Measurements from ENCODE around the gene NCKAP5. TPM values are rescaled to one million over a fixed set of nuclear protein-coding genes. Genes with fewer than 3 reads are reported as not detected.

NCKAP5 gene
- polyA plus RNA-seq, 2 donors: 2.2 to 3.0 TPM

DNA sequence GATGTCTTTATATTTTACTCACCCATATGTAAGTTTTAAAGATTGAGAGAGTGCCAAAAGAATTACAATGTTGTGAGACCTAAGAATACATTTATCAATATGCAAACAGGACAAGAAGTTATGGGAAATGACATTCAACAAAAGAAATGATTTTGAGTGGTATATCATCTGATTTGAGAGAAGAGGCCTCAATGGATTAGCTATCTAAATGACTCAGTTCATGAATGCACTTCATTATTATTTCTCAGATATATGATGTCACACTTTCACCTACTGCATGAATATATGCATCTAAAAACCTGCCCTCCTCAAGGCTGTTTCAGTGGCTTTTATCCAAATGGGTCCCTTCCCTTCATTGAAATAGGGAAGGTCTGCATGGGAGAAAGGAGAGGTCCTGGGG is 769.9 kb downstream of the NCKAP5 start:
- H3K27ac ChIP-seq (ENCODE audit: low read depth in 2 of 2, low read length in 1 of 2): no peak overlapping the region
- no peaks in the 10 kb centered on the region for H3K36me3 ChIP-seq (ENCODE audit: control insufficient read depth in 2 of 2, insufficient read depth in 2 of 2, low read length in 1 of 2)
- no peaks in the 10 kb centered on the region for H3K4me1 ChIP-seq (ENCODE audit: control insufficient read depth in 2 of 2, insufficient read depth in 2 of 2, low read length in 1 of 2)
- H3K27me3 ChIP-seq (ENCODE audit: control insufficient read depth in 1 of 2, insufficient read depth in 2 of 2, low read length in 2 of 2): no peaks in the 10 kb centered on the region
- no peaks in the 10 kb centered on the region for H3K9me3 ChIP-seq (ENCODE audit: control insufficient read depth in 2 of 2, insufficient read depth in 1 of 2, low read depth in 1 of 2, low read length in 1 of 2)
- no peak overlapping the region for H3K4me3 ChIP-seq (ENCODE audit: low read depth in 1 of 2, low read length in 2 of 2)

DNA sequence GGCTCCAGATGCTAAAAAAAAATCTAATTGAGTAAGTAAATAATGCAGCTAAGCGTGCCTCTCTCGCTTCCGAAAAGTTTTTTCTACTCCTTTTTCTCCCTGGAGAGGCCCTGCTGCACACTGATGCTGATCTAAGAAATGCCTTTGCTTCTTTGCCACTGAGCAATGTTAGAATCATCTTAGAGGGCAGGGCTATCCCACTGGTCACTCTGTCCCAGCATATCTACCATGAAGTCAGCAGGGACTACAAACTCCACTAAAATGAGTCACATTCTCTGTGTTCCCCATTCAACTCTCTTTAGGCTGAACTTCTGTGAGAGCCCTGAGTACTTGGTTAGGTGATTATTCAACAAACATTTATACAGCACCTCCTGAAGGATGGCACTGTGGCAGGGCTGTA is 770.7 kb downstream of the NCKAP5 start:
- no peaks in the 10 kb centered on the region for H3K27me3 ChIP-seq (ENCODE audit: control insufficient read depth in 1 of 2, insufficient read depth in 2 of 2, low read length in 2 of 2)
- WGBS, 2 donors: 94 to 95% methylated on average over 3 of the region's 3 CpGs
- no peaks in the 10 kb centered on the region for H3K9me3 ChIP-seq (ENCODE audit: control insufficient read depth in 2 of 2, insufficient read depth in 1 of 2, low read depth in 1 of 2, low read length in 1 of 2)
- H3K4me3 ChIP-seq (ENCODE audit: low read depth in 1 of 2, low read length in 2 of 2): no peak overlapping the region
- no peaks in the 10 kb centered on the region for H3K36me3 ChIP-seq (ENCODE audit: control insufficient read depth in 2 of 2, insufficient read depth in 2 of 2, low read length in 1 of 2)
- H3K27ac ChIP-seq (ENCODE audit: low read depth in 2 of 2, low read length in 1 of 2): no peak overlapping the region
- no peaks in the 10 kb centered on the region for H3K4me1 ChIP-seq (ENCODE audit: control insufficient read depth in 2 of 2, insufficient read depth in 2 of 2, low read length in 1 of 2)

DNA sequence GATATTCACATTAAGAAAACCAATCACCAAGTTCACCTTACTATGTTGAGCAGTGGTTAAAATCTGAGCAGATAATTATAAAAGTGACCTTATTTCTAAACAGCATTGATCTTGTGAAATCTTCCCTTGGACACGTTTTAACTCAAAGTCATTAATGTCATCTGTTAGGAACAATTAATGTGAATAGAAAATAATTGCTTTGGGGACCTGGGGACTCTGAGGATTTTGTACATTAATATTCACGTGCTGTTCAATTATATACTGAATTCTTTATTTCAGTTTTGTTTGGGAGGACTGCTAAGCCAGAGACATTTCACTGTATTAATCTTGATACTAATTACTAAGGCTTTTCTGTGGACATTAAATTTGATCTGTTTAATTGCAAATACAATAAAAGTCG is 771.2 kb downstream of the NCKAP5 start:
- no peaks in the 10 kb centered on the region for H3K9me3 ChIP-seq (ENCODE audit: control insufficient read depth in 2 of 2, insufficient read depth in 1 of 2, low read depth in 1 of 2, low read length in 1 of 2)
- WGBS, 2 donors: 64 to 66% methylated on average over 3 of the region's 3 CpGs
- H3K36me3 ChIP-seq (ENCODE audit: control insufficient read depth in 2 of 2, insufficient read depth in 2 of 2, low read length in 1 of 2): no peaks in the 10 kb centered on the region
- H3K27ac ChIP-seq (ENCODE audit: low read depth in 2 of 2, low read length in 1 of 2): no peak overlapping the region
- no peaks in the 10 kb centered on the region for H3K27me3 ChIP-seq (ENCODE audit: control insufficient read depth in 1 of 2, insufficient read depth in 2 of 2, low read length in 2 of 2)
- H3K4me1 ChIP-seq (ENCODE audit: control insufficient read depth in 2 of 2, insufficient read depth in 2 of 2, low read length in 1 of 2): no peaks in the 10 kb centered on the region
- H3K4me3 ChIP-seq (ENCODE audit: low read depth in 1 of 2, low read length in 2 of 2): no peak overlapping the region

DNA sequence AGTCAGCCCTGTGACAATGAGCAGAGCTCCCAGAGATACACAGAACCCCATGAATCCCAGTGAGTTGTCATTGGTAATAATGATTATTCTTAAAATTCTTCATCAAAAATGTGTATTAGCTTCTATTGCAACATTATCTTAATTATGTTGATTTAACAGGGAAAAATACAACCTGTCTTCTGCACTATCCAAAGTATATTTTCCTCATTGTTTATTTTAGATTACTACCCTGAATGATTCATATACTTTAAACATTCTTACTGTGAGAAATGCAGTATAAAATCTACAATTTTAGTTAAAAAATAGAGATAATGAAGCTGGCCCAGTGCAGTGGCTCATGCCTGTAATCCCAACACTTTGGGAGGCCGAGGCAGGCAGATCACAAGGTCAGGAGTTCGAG is 773.0 kb downstream of the NCKAP5 start:
- WGBS, 2 donors: 84 to 87% methylated on average over 2 of the region's 2 CpGs
- H3K4me3 ChIP-seq (ENCODE audit: low read depth in 1 of 2, low read length in 2 of 2): no peak overlapping the region

DNA sequence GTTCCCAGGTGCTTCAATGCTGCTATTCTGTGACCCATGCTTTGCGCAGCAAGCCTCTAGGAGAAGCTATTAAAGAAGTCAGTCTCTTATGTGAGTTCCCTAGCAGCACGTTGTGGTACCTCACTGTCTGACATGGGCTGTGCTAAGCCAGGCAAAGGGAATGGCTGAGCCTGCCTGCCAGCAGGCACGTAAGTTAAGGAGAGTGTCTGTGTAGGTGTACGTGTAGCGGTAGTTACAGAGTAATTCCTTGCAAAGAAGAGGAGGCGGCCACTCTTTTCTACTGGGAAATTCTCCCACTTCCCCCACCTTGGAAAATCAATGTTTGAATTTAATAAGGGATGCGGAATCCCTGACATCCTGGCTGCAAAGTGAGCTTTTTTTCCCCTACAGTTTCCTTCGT is 774.7 kb downstream of the NCKAP5 start:
- H3K27ac ChIP-seq (ENCODE audit: low read depth in 2 of 2, low read length in 1 of 2): no peak overlapping the region
- H3K27me3 ChIP-seq (ENCODE audit: control insufficient read depth in 1 of 2, insufficient read depth in 2 of 2, low read length in 2 of 2): no peaks in the 10 kb centered on the region
- H3K9me3 ChIP-seq (ENCODE audit: control insufficient read depth in 2 of 2, insufficient read depth in 1 of 2, low read depth in 1 of 2, low read length in 1 of 2): no peaks in the 10 kb centered on the region
- no peaks in the 10 kb centered on the region for H3K36me3 ChIP-seq (ENCODE audit: control insufficient read depth in 2 of 2, insufficient read depth in 2 of 2, low read length in 1 of 2)
- H3K4me1 ChIP-seq (ENCODE audit: control insufficient read depth in 2 of 2, insufficient read depth in 2 of 2, low read length in 1 of 2): no peaks in the 10 kb centered on the region
- 91 to 93% methylated on average over 8 of the region's 8 CpGs for WGBS, 2 donors
- no peak overlapping the region for H3K4me3 ChIP-seq (ENCODE audit: low read depth in 1 of 2, low read length in 2 of 2)

More for the DNA sequence above, 773.0 kb downstream of the NCKAP5 start:
- Histone ChIP-seq H3K4me1 (ENCODE audit: control insufficient read depth in 2 of 2, insufficient read depth in 2 of 2, low read length in 1 of 2) (no peaks in the 10 kb centered on the region), H3K36me3 (ENCODE audit: control insufficient read depth in 2 of 2, insufficient read depth in 2 of 2, low read length in 1 of 2) (no peaks in the 10 kb centered on the region), H3K9me3 (ENCODE audit: control insufficient read depth in 2 of 2, insufficient read depth in 1 of 2, low read depth in 1 of 2, low read length in 1 of 2) (no peaks in the 10 kb centered on the region), H3K27me3 (ENCODE audit: control insufficient read depth in 1 of 2, insufficient read depth in 2 of 2, low read length in 2 of 2) (no peaks in the 10 kb centered on the region), H3K27ac (ENCODE audit: low read depth in 2 of 2, low read length in 1 of 2) (no peak overlapping the region)

DNA sequence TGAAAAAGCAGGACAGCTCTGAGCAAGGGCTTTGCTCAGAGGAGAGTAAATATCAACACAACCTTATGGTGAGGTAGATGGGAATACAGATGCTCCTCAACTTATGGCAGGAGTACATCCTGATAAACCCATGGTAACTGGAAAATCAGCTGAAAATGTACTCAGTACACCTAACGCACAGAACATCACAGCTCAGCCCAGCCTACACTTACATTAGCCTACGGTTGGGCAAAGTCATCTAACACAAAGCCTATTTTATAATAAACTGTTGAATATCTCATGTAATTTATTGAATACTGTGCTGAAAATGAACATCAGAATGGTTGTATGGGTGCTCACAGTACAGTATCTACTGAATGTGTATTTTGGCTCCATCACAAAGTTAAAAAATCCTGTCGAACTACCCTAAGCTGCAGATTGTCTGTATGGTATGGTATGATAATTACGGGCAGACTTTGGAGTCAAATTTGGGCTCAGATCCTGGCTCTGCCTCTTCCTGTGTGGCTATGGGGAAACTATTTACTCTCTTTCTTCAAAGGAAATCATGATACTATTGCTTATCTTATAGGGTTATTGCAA is 778.0 kb downstream of the NCKAP5 start:
- whole genome bisulfite sequencing, 2 donors: 60 to 65% methylated on average over 4 of the region's 4 CpGs
- no peaks in the 10 kb centered on the region for H3K9me3 ChIP-seq (ENCODE audit: control insufficient read depth in 2 of 2, insufficient read depth in 1 of 2, low read depth in 1 of 2, low read length in 1 of 2)
- H3K27me3 ChIP-seq (ENCODE audit: control insufficient read depth in 1 of 2, insufficient read depth in 2 of 2, low read length in 2 of 2): no peaks in the 10 kb centered on the region
- H3K4me1 ChIP-seq (ENCODE audit: control insufficient read depth in 2 of 2, insufficient read depth in 2 of 2, low read length in 1 of 2): no peaks in the 10 kb centered on the region
- H3K36me3 ChIP-seq (ENCODE audit: control insufficient read depth in 2 of 2, insufficient read depth in 2 of 2, low read length in 1 of 2): no peaks in the 10 kb centered on the region
- H3K27ac ChIP-seq (ENCODE audit: low read depth in 2 of 2, low read length in 1 of 2): no peak overlapping the region
- no peak overlapping the region for H3K4me3 ChIP-seq (ENCODE audit: low read depth in 1 of 2, low read length in 2 of 2)

DNA sequence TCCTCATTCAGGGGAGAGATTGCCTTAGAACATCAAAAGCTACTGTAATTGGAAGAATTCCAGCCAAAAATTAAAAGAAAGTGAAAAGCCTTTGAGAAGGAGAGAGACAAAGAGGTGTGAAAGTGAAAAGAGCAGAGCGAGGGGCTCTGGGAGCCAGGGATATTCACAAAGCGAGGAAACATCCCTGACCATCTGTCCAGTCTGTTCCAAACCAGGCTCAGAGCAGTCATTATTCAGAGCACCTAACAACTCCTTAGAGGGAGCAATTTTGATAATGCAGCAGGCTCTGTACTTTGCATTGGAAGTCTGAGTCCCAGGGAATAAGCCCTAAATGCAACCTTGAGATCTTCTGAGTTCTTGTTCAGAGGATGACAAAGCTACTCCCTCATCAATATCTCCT is 779.2 kb downstream of the NCKAP5 start:
- no peaks in the 10 kb centered on the region for H3K9me3 ChIP-seq (ENCODE audit: control insufficient read depth in 2 of 2, insufficient read depth in 1 of 2, low read depth in 1 of 2, low read length in 1 of 2)

DNA sequence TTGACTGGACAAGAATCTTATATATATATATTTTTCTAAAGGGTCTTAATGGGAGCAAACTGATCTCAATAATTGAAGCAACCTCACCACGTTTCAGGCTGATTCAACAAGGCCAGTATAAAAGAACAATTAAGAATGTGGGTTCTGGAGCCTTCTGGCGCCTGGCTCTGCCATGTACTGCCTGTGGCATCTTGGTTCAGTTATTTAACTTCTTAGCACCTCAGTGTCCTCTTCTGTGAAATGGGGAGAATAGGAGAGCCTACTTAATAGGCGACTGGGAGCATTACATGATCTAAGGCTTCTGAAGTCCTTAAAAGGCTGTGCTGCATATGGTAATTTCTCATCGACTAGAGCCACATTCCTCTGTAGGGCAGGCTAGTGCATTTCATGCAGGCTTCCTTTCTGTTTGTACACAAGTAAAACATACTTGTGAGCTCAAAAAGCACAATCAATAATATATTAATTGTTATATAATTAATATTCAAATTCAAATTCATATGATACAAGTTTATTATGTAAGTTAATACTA is 779.9 kb downstream of the NCKAP5 start:
- Histone ChIP-seq H3K4me1 (ENCODE audit: control insufficient read depth in 2 of 2, insufficient read depth in 2 of 2, low read length in 1 of 2) (no peaks in the 10 kb centered on the region), H3K27me3 (ENCODE audit: control insufficient read depth in 1 of 2, insufficient read depth in 2 of 2, low read length in 2 of 2) (no peaks in the 10 kb centered on the region), H3K27ac (ENCODE audit: low read depth in 2 of 2, low read length in 1 of 2) (no peak overlapping the region), H3K9me3 (ENCODE audit: control insufficient read depth in 2 of 2, insufficient read depth in 1 of 2, low read depth in 1 of 2, low read length in 1 of 2) (no peaks in the 10 kb centered on the region), H3K4me3 (ENCODE audit: low read depth in 1 of 2, low read length in 2 of 2) (no peak overlapping the region), H3K36me3 (ENCODE audit: control insufficient read depth in 2 of 2, insufficient read depth in 2 of 2, low read length in 1 of 2) (no peaks in the 10 kb centered on the region)
- 65 to 72% methylated on average over 4 of the region's 4 CpGs for WGBS, 2 donors

More for the DNA sequence above, 779.2 kb downstream of the NCKAP5 start:
- no peak overlapping the region for H3K4me3 ChIP-seq (ENCODE audit: low read depth in 1 of 2, low read length in 2 of 2)
- 90 to 98% methylated on average over 2 of the region's 2 CpGs for WGBS, 2 donors
- no peaks in the 10 kb centered on the region for H3K4me1 ChIP-seq (ENCODE audit: control insufficient read depth in 2 of 2, insufficient read depth in 2 of 2, low read length in 1 of 2)
- no peak overlapping the region for H3K27ac ChIP-seq (ENCODE audit: low read depth in 2 of 2, low read length in 1 of 2)
- H3K36me3 ChIP-seq (ENCODE audit: control insufficient read depth in 2 of 2, insufficient read depth in 2 of 2, low read length in 1 of 2): no peaks in the 10 kb centered on the region
- H3K27me3 ChIP-seq (ENCODE audit: control insufficient read depth in 1 of 2, insufficient read depth in 2 of 2, low read length in 2 of 2): no peaks in the 10 kb centered on the region

DNA sequence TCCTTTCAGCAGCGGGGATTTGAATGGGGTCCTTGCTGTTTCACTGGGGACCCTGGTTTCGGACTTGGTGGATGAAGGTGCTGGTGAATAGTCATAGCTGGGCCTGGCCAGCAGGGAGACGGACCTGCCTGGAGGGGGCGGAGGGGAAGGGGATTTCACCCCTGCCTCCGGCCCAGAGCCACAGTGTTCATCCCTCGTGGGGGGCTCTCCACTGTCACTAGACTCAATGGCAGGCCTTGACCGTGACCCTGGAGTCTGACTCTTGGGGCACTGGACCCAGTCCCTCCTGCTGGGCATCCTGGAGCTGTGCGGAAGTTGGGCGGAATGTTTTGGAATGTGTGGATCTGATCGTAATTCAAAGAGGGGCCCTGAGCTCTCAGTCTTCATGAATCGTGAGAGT is 784.4 kb downstream of the NCKAP5 start:
- H3K9me3 ChIP-seq (ENCODE audit: control insufficient read depth in 2 of 2, insufficient read depth in 1 of 2, low read depth in 1 of 2, low read length in 1 of 2): no peaks in the 10 kb centered on the region
- no peaks in the 10 kb centered on the region for H3K4me1 ChIP-seq (ENCODE audit: control insufficient read depth in 2 of 2, insufficient read depth in 2 of 2, low read length in 1 of 2)
- peaks cover 0 to 2% of the 10 kb centered on the region in 2 donors for H3K36me3 ChIP-seq (ENCODE audit: control insufficient read depth in 2 of 2, insufficient read depth in 2 of 2, low read length in 1 of 2)
- 85 to 93% methylated on average over 11 of the region's 11 CpGs for WGBS, 2 donors
- no peak overlapping the region for H3K27ac ChIP-seq (ENCODE audit: low read depth in 2 of 2, low read length in 1 of 2)
- no peak overlapping the region for H3K4me3 ChIP-seq (ENCODE audit: low read depth in 1 of 2, low read length in 2 of 2)
- no peaks in the 10 kb centered on the region for H3K27me3 ChIP-seq (ENCODE audit: control insufficient read depth in 1 of 2, insufficient read depth in 2 of 2, low read length in 2 of 2)

DNA sequence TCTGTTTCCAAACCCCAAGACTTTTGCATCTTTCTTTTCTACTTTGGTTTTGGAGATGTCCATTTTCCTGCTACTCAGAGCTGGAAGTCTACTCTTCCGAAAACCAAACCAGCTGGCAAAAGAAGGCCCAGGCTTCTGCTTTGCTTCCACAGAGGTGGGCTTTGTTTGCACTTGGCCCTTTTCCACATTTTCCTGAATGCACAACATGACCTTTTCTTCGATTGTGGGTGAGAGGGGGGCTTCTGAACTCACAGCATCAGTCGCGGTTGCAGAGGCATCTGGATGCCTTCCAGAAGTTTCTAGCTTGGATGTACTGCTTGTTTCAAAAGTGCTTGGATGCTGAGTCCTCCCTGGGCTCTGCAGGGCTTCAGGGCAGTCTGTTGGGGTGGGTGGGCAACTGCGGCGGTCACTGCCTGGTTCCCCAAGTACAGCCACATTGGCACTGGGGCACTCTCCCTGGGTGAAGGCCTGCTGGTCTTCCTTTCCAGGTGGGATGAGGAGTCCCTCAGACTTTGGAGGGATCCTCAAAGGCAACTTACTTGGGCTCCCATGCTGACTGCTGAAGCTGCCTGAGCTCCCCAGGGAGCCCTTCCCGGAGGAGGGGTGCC is 786.0 kb downstream of the NCKAP5 start:
- H3K36me3 ChIP-seq (ENCODE audit: control insufficient read depth in 2 of 2, insufficient read depth in 2 of 2, low read length in 1 of 2): peaks cover 0 to 2% of the 10 kb centered on the region in 2 donors
- no peak overlapping the region for H3K4me3 ChIP-seq (ENCODE audit: low read depth in 1 of 2, low read length in 2 of 2)
- H3K9me3 ChIP-seq (ENCODE audit: control insufficient read depth in 2 of 2, insufficient read depth in 1 of 2, low read depth in 1 of 2, low read length in 1 of 2): no peaks in the 10 kb centered on the region
- no peaks in the 10 kb centered on the region for H3K27me3 ChIP-seq (ENCODE audit: control insufficient read depth in 1 of 2, insufficient read depth in 2 of 2, low read length in 2 of 2)
- H3K4me1 ChIP-seq (ENCODE audit: control insufficient read depth in 2 of 2, insufficient read depth in 2 of 2, low read length in 1 of 2): no peaks in the 10 kb centered on the region
- no peak overlapping the region for H3K27ac ChIP-seq (ENCODE audit: low read depth in 2 of 2, low read length in 1 of 2)
- 80 to 85% methylated on average over 7 of the region's 7 CpGs for WGBS, 2 donors

Measured in esophagus (tissue), 2 donors.